ENCODE results near the gene KRTAP19-8.

Gene KRTAP19-8

DNA sequence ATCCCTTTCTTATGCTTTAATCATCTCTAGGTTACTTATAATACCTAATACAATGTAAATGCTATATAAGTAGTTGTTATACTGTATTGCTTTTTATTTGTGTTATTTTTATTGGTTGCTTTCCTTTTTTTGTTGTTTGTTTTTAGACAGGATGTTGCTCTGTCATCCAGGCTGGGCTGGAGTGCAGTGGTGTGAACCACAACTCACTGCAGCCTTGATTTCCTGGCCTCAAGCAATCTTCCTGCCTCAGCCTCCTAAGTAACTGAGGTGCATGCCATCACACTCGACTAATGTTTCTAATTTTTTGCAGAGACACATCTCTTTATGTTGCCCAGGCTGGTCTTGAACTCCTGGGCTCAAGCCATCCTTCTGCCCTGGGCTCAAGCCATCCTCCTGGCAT, 26.9 kb downstream of the KRTAP19-8 start:
- no peak for DNase-seq

- no peak for DNase-seq
These were observed 29.9 kb downstream of the KRTAP19-8 start for GRCh38 chr21:31008355-31008754.

GRCh38 chr21:31005019-31005418, 33.3 kb downstream of the KRTAP19-8 start:
- no peak for DNase-seq

DNA sequence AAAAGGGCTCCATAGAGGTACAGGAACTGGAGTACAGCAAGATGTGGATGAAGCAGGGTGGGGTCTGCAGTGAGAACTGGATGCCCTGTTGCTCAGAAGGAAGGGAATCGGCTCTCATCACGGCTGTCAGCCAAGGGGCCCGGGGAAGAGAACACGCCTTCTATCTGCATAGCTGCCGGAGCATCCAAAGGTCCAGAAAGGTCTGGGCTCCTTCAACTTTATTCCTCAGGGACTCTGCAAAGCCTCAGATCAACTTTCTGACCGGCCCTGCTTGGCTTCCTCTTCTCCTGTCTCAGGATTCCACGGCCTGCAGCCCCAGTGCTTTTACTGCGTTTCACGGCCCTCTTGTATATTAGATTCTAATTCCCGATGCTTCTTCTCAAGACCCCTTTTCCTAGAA, 34.8 kb downstream of the KRTAP19-8 start:
- no peak for DNase-seq

- no peak for DNase-seq
These were observed 40.7 kb downstream of the KRTAP19-8 start for GRCh38 chr21:30997541-30997940.

GRCh38 chr21:30996728-30997127, 41.5 kb downstream of the KRTAP19-8 start:
- no peak for DNase-seq

DNA sequence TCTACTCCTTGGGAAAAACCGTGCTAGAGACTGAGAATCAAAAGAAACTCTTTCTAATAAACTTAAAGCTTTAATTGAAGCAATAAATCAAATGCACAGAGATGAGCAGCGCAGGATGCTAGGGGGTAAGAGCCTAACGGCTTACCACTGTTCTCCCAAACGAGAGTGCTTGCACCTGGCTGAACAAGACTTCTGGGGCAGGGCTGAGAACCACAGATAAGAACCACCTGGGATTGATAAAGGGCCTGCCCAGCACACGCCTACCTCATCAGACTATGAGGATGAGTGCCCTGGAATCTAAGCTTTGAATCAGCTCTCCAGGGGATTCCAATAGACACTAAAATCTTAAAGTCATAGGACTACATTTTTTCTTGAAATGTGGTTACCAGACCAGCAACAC, 43.3 kb downstream of the KRTAP19-8 start:
- DNase-seq = no peak

- no peak for DNase-seq
These were observed 47.6 kb downstream of the KRTAP19-8 start for GRCh38 chr21:30990514-30991262.

GRCh38 chr21:30988706-30989105, 49.6 kb downstream of the KRTAP19-8 start:
- no peak for DNase-seq

Measured in stimulated activated CD8-positive, alpha-beta memory T cell treated with anti-CD3 and anti-CD28 coated beads, Interleukin-4, amount 100 ng/mL, for 48 hours (primary cell).